C4-2B (cell line): Measurements from ENCODE around the gene IFT122.

Experiments used
- CTCF ChIP-seq: fragments of 450-650 bp; conservative IDR thresholded peaks from 2 replicates; pipeline ENCODE4 v1.5.1; 2017; ENCODE audit warnings: mild to moderate bottlenecking
- ZFX ChIP-seq: fragments of 450-650 bp; IDR thresholded peaks from 2 replicates; pipeline ENCODE4 v1.6.1; 2017

DNA sequence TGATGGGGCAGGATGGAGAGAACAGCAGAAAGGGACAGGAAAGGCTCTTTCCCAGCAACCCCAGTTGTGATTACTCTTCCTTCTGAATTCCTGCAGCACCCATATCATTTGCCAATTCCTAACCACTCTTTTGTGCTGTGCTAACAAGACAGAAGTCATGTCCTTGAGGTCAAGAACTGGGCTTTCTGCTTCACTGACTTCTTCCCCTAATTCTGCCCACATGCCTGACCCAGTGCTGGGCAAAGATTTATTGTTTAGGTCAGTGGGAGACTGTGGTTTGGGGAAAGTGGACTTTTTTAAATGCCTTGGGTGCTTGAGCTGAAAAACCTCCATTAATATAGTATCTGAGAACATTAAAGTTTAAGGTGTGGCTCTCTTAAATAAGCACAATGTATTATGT, 7.4 kb upstream of the IFT122 start:
- no peak for TF ChIP-seq CTCF
- TF ChIP-seq ZFX, result no peak
